Cortex of kidney (tissue), 1 donor: ENCODE results near the gene BCAS3.

Source experiments
- DNase-seq: peaks from one replicate; lab custom pipeline; 2025; lab: John Stamatoyannopoulos, UW

Gene BCAS3

GRCh38 chr17:61289408-61290385, 612.0 kb downstream of the BCAS3 start:
- no peak for DNase-seq

- DNase-seq: no peak
Observed at GRCh38 chr17:61291451-61292285, 614.0 kb downstream of the BCAS3 start.

GRCh38 chr17:61294286-61294685, 616.6 kb downstream of the BCAS3 start:
- no peak for DNase-seq

- no peak for DNase-seq
Observed at GRCh38 chr17:61294777-61295176, 617.1 kb downstream of the BCAS3 start.

- no peak for DNase-seq
Observed at GRCh38 chr17:61296058-61296457, 618.4 kb downstream of the BCAS3 start.

GRCh38 chr17:61299517-61300513, 622.2 kb downstream of the BCAS3 start:
- DNase-seq: no peak

GRCh38 chr17:61302953-61303816, 625.5 kb downstream of the BCAS3 start:
- no peak for DNase-seq

GRCh38 chr17:61303817-61304096, 626.1 kb downstream of the BCAS3 start:
- DNase-seq: no peak

- no peak for DNase-seq
Observed at GRCh38 chr17:61305024-61305423, 627.4 kb downstream of the BCAS3 start.

- no peak for DNase-seq
Observed at GRCh38 chr17:61306003-61306402, 628.4 kb downstream of the BCAS3 start.

- DNase-seq: no peak
Observed at GRCh38 chr17:61307905-61308886, 630.5 kb downstream of the BCAS3 start.

- DNase-seq: no peak
Observed at GRCh38 chr17:61309362-61310256, 632.0 kb downstream of the BCAS3 start.

GRCh38 chr17:61310590-61310989, 632.9 kb downstream of the BCAS3 start:
- no peak for DNase-seq

GRCh38 chr17:61312406-61313295, 635.0 kb downstream of the BCAS3 start:
- DNase-seq: no peak

GRCh38 chr17:61313461-61314326, 636.0 kb downstream of the BCAS3 start:
- no peak for DNase-seq

- DNase-seq: no peak
Observed at GRCh38 chr17:61314368-61315078, 636.9 kb downstream of the BCAS3 start.
